ENCODE data around the gene TENM4.

GRCh38 chr11:78647266-78647915 is 793.4 kb downstream of the TENM4 start:
- TF ChIP-seq SP1 (IDR thresholded peaks at IDR 0.05) = no peak
- TF ChIP-seq HDGF (IDR thresholded peaks at IDR 0.05; ENCODE audit: borderline replicate concordance) = no peak
- TF ChIP-seq SUZ12 (IDR thresholded peaks at IDR 0.05) = no peak
- no peak for TF ChIP-seq BHLHE40 (IDR thresholded peaks at IDR 0.05; ENCODE audit: borderline replicate concordance)
- TF ChIP-seq TARDBP (IDR thresholded peaks at IDR 0.05) = no peak
- no peak for TF ChIP-seq ELF4 (IDR thresholded peaks at IDR 0.05)
- TF ChIP-seq FOXM1 (IDR thresholded peaks at IDR 0.05; ENCODE audit: borderline replicate concordance) = no peak
- no peak for TF ChIP-seq FOXA1 (IDR thresholded peaks at IDR 0.05)
- TF ChIP-seq PKNOX1 (IDR thresholded peaks at IDR 0.05) = no peak
- no peak for TF ChIP-seq L3MBTL2 (conservative IDR thresholded peaks at IDR 0.05)
- TF ChIP-seq LEF1 (IDR thresholded peaks at IDR 0.05; ENCODE audit: borderline replicate concordance) = no peak
- TF ChIP-seq CTBP1 (IDR thresholded peaks at IDR 0.05; ENCODE audit: borderline replicate concordance) = no peak
- TF ChIP-seq FOXK2 (IDR thresholded peaks at IDR 0.05) = no peak

Measured in HEK293T (cell line).